Measurements from ENCODE around the gene INPP4B. TPM values are rescaled to one million over a fixed set of nuclear protein-coding genes. Genes with fewer than 3 reads are reported as not detected.

Gene INPP4B
- polyA plus RNA-seq, 12 donors = 17.7 to 45.1 (median 36.1) TPM; not detected in 1

- DNase-seq = no peak
Observed at GRCh38 chr4:142021181-142021580, 824.9 kb downstream of the INPP4B start.

- no peak for DNase-seq
Observed at GRCh38 chr4:142016031-142016430, 830.1 kb downstream of the INPP4B start.

- DNase-seq = no peak
Observed at GRCh38 chr4:142009751-142010150, 836.4 kb downstream of the INPP4B start.

DNA sequence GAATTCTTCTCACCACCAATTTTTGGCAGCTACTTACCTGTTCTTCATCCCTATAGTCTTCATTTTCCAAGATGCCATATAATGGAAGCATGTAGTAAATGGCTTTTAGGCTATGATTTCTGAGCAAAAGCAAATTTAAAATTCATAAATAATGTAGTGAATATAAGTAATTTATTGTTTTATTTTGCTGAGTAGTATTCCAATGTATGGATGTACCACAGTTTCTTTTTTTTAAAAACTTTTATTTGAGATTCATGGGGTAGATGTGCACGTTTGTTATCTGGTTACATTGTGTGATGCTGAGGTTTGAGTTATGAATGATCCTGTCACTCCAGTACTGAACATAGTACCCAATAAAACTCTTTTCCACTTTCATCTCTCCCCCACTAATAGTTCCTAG lies 840.6 kb downstream of the INPP4B start:
- no peak for DNase-seq

DNA sequence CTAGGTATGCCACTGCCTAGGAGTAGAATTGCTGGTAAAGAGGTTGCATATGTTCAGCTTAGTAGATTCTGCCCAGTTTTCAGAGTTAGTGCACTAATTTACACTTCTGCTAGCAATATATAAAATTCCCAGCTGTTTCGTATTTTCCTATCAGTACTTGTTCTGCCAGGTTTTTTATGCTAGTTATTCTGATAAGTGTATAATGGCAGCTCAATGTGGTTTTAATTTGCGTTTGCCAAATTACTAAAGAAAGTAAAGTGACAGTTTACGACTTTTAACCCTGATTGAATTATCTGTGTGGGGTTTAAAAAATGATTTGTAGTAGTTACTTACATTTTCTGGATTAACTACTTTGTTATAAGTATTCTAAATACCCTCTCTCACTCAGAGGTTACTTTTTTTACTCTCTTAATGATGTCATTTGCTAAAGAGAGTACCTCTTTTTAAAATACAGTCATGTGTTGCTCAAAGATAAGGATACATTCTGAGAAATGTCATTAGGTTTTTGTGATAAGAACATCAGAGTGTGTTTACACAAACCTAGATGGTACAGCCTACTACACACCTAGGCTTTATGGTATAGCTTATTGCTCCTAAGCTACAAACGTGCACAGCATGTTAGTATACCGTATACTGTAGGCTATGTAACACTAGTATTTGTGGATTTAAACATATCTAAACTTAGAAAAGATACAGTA lies 846.5 kb downstream of the INPP4B start:
- DNase-seq = no peak

GRCh38 chr4:141995056-141995455 lies 851.0 kb downstream of the INPP4B start:
- DNase-seq = no peak

GRCh38 chr4:141977433-141977832 lies 868.7 kb downstream of the INPP4B start:
- no peak for DNase-seq

All from muscle of arm (tissue), 12 donors.